ENCODE results near the gene CDKN2B.

Gene CDKN2B

DNA sequence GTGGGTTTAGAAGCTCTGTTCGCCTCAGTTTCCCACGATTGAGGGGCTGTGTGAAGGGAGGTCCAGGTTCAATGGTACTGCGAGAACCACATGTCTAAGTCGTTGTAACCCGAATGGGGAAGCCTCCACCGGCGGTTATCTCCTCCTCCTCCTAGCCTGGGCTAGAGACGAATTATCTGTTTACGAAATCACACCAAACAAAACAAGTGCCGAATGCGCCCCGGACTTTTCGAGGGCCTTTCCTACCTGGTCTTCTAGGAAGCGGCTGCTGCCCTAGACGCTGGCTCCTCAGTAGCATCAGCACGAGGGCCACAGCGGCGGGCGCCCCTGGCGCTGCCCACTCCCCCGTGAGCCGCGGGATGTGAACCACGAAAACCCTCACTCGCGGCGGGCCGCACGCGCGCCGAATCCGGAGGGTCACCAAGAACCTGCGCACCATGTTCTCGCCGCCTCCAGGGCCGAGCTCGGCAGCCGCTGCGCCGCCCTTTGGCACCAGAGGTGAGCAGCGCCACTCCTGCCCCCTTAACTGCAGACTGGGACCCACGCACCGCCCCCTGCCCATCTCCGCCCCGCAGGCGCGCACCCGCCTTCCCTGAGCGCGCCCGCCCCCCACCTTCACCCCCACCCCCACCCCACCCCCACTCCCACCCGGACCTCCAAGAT, 15.1 kb downstream of the CDKN2B start, which contains the start of gene CDKN2A:
Gene CDKN2A, minus strand, starts transcription at position 500 of the 663 bp plus-strand sequence.
- peak; percentile 49 for DNase-seq

DNA sequence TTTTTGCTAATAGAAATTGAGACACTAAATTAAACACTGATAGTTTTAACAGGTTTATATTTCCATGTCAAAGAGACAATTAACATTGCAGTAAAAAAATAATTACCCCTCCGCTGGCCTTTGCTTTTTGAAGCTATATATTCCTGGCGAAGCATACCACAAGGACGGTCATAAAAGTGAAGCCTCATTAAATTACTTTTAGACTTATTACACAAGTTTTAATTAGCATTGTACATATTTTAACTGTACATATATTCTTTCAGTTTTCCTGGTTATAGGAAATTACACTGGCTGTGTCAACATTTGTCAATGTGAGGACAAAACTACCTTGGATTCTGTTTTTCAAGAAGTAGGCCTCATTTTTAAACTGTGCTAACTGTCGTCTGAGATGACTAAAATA, 16.1 kb downstream of the CDKN2B start:
- DNase-seq = no peak

DNA sequence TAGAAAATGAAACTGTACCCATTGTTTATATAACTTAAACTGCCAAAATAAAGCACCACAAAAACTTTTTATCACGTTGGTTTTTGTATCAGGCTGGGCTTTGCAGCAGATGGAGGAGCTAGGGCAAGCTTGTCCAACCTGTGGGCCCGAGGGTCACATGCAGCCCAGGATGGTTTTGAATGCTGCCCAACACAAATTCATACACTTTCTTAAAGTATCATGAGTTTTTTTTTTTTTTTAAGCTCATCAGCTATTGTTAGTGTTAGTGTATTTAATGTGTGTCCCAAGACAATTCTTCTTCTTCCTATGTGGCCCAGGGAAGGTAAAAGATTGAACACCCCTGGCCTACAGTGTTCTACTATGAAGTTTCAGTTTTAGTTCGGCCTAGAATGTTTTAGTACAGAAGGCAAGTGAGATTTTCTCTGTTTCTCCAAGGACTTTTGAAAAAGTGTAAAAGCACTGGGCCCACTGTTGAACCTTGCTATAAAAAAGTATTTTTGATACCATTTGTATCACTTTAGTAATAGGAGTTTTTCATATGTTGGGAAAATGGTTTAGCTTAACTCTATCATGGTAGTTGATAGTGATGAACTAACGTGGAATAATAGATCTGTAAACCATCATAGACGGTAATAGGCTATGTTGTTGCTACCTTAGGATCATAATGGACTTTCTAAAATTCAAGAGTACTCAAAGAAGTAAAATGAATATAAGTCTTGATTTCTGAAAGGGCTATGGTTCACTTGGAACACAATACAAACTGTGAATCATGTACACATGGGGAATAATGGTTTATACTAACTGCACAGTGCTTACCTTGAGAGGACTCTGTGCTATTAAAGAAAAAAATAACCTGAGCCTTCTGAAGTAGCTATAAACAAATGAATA, 17.8 kb downstream of the CDKN2B start:
- no peak for DNase-seq

DNA sequence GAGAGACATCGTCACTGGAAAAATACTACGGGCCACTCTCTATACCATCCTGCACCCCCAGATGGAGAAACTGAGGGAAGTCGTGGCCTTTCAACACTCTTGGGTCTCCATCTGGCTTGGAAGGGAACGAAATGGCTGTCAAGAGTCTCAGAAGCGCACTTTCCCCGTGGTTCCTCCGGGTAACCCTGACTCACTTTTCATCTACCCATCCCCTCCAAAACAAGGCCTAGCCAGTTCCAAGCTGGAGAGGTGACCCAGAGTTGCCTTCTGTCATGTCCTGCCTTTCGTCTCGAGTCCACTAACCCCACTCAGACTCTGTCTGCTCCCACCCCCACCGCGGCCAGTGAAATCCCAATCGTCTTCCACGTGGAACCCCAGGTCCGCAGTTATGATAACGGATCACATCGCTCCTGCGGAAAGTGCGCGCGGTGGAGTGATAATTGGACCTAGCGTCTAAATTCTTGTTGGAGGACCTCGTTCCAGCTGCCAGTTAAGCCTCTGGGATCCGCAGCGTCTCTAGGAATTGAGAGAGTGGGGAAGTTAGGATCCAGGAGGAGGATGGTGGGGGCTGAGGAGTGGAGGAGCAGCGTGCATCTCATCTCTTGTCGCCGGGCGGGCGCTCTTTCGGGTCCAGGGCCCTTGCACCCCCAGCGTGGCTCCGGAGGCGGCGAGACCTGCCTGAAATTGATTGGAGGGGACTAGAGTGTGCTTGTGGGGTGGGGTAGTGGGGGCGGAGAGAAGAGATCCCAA, 19.5 kb downstream of the CDKN2B start:
- DNase-seq = no peak

DNA sequence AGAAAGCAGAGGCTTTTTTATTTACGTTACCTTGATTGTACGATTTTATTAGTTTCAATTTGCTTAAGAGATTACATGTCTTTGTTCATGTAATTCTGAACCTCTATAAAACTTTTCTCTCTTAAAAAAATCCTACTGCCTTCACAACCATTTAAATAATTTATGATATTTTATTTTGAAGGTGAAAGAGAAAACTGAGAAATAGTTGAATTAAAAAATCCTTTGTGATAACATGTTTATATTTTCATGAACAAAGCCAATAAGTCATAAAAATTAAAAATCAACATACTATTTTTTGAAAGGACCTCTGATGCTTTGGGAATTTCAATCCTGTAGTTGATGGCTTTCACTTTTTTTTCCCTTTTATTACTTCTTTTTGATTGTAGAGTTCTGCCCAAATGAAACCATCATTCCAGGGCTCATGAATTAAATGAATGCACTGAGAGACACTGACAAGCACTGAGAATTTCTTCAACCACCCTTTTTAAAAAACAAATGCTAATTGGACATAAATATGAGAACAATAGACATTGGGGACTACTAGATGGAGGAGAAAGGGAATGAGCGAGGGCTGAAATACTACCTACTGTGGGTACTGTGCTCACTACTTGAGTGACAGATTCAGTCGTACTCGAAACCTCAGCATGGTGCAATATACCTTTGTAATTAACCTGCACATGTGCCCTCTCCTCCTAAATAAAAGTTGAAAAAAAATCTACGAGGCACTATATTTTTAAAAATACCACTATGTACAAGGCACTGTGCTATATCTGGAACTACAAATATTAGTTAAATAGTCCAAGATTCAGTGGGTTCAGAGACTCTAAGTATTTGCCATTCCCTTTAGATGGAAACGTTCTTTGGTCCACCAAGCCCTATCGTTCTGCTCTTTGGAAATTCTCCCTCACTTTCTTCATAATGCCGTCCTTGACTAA, 20.8 kb downstream of the CDKN2B start:
- no peak for DNase-seq

DNA sequence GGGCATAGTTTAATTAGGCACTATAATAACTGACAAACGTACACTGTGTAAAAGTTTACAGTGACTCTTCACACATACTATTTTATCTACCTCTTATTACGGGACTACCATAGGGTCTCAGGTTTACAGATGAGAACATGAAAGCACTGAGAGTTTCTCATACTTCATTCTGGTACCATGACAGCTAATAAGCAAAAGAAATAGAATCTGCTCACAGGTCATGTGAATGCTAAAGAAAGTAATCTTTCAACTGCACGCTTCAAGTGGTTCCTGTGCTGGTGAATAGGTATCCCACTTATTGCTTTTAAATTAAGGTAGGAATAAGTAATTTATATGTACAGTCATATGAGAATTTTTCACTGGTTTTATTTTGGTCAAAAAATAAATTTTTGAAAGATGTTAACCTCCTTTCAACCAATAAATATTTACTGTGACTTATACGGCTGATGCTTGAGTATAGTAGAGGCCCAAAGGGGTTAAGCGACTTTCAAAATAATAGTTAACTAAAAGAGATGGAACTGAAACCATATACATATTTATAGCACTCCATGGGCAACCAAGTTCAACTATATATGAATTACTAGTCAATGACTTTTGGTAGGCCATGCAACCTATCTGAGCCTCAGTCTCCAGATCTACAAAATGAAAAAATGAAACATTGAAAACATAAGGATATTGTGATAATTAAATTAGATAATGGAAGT, 23.0 kb downstream of the CDKN2B start:
- DNase-seq = no peak

DNA sequence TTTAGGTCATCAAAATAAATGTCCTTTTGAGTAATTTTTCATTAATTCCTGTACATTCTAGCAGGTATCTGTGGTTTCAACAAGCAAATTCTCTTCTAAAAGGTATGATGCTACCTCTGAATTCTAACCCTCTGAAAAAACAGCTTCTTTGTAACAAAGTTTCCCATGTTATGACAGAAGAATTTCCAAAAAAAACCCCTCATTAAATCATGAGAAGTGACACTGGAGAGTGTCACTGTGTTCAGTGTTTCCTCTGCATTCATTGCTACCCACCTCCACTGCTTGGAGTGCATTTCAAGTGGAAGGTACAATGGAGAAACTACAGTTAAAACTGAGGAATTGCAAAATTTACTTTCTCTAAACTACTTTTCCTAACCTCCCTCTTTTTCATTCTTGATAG, 25.0 kb downstream of the CDKN2B start:
- DNase-seq = no peak

DNA sequence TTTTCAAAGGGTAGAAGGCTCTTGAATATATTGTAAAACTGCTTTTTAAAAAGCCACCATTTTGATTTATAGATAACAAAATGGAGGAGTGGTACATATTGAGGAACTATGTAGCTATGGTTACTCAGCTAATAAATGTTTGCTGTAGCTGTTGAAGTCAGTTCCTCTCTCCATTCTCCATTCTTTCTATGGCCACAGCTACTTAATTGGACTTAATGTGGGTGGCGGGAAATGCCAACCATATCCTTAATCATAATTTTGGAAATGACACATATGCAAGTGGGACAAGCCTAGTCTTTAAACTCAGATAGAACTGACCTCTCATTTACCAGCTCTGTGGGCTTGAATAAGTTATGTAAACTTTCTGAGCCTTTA, 25.6 kb downstream of the CDKN2B start:
- no peak for DNase-seq

DNA sequence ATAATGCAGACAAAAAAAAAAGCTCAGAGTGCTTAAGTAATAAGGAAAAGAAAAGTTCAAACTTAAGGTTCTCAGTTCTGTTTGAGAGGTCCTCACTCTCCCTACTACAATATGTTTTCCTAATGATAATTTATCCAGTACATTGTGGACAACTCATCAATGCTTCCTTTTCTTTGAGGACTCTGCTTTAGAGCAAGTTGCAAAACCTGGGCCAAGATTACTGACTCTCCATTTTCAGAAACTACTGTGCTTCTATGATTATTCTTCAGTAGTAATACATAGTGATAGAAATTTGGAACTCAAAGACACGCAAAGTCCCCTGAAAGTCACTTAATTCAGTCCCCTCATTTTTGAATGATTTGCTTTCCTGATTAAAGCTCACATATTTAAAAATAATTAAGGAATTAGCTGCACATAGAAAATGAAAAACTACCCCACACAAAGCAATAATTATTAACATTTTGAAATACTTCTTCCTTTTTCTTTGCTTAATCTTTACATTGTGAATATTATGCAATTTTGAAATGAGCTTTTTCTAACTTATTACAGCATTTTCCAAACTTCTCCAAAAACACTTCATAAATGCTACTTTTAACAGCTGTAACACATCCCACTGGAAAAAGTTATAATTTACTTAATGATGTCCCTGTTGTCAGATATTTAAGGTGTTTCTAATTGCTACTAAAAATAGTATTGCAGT, 26.1 kb downstream of the CDKN2B start:
- DNase-seq = no peak

DNA sequence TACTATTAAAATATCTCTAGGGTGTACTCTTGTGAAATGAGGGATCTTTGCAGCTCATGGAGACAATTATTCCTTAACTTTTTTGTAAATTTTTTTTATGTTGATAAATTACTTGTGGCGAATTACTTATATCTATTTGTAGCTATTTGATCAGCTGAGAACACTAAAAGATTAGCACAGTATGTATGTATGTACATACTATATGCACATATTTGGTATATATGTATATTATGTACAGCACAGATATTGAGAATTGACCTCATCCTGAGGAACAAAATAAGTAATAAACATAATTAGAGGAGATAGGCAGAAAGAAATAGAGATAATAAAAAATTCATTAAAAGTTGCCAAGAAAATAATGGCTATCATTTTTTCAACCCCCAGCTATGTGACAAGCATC, 26.7 kb downstream of the CDKN2B start:
- no peak for DNase-seq

DNA sequence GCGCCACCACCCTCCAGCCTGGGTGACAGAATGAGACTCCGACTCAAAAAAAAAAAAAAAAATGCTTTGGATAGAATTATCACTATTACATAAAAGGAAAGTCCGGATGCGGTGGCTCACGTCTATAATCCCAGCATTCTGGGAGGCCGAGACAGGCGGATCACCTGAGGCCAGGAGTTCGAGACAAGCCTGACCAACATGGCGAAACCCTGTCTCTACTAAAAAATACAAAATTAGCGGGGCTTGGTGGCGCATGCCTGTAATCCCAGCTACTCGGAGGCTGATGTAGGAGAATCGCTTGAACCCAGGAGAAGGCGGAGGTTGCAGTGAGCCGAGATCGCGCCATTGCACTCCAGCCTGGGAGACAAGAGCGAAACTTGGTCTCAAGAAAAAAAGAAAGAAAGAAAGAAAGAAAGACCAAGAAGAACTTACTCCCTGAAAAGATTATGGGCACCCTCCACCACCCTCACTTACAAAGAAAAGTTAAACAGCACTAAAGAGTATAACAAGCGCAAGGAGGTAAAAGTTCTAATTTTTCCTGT, 32.7 kb downstream of the CDKN2B start:
- DNase-seq = no peak

DNA sequence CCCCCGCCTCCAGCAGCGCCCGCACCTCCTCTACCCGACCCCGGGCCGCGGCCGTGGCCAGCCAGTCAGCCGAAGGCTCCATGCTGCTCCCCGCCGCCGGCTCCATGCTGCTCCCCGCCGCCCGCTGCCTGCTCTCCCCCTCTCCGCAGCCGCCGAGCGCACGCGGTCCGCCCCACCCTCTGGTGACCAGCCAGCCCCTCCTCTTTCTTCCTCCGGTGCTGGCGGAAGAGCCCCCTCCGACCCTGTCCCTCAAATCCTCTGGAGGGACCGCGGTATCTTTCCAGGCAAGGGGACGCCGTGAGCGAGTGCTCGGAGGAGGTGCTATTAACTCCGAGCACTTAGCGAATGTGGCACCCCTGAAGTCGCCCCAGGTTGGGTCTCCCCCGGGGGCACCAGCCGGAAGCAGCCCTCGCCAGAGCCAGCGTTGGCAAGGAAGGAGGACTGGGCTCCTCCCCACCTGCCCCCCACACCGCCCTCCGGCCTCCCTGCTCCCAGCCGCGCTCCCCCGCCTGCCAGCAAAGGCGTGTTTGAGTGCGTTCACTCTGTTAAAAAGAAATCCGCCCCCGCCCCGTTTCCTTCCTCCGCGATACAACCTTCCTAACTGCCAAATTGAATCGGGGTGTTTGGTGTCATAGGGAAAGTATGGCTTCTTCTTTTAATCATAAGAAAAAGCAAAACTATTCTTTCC, 34.2 kb downstream of the CDKN2B start:
- DNase-seq = peak; percentile 78

DNA sequence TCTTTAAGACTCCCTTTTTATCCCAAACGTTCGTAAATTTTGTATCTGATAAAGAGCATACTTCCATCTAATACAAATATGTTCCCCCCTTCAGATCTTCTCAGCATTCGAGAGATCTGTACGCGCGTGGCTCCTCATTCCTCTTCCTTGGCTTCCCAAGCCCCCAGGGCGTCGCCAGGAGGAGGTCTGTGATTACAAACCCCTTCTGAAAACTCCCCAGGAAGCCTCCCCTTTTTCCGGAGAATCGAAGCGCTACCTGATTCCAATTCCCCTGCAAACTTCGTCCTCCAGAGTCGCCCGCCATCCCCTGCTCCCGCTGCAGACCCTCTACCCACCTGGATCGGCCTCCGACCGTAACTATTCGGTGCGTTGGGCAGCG, 34.8 kb downstream of the CDKN2B start:
- peak; percentile 67 for DNase-seq

DNA sequence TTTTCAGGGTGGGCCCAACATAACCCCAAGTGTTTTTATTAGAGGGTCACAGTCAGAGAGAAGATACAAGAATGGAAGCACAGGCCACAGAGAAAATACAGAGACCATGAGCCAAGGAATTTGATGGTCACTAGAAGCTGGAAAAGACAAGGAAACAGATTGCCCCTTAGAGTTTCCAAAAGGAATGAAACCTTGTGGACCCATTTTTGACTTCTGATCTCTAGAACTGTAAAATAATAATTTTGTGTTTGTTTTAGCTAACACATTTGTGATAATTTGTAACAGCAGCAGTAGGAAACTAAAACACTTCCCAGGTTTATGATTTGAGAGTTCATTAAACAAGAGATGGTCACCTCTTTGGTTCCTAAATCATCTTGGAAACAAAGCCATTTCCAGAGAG, 36.7 kb downstream of the CDKN2B start:
- DNase-seq = no peak

DNA sequence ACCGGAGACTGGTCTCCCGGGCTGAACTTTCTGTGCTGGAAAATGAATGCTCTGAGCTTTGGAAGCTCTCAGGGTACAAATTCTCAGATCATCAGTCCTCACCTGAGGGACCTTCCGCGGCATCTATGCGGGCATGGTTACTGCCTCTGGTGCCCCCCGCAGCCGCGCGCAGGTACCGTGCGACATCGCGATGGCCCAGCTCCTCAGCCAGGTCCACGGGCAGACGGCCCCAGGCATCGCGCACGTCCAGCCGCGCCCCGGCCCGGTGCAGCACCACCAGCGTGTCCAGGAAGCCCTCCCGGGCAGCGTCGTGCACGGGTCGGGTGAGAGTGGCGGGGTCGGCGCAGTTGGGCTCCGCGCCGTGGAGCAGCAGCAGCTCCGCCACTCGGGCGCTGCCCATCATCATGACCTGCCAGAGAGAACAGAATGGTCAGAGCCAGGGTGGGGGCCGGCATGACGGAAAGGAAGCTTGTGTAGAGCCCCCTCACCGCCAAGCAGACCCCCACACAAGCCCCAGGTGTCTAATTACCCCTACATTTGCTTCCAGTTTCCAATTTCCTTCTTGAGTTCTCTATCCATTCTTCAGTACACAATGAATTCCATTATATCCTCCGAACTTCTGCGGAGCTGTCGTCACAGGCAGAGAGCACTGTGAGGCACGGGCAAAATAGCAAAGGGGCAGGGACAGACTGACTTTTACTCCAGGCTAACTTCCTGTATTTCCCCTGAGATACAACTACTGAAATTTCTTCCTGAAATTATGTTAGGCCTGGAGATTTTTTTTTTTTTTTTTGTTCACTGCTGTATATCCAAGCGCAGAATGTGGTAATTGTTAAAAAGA, 38.1 kb downstream of the CDKN2B start:
- no peak for DNase-seq

DNA sequence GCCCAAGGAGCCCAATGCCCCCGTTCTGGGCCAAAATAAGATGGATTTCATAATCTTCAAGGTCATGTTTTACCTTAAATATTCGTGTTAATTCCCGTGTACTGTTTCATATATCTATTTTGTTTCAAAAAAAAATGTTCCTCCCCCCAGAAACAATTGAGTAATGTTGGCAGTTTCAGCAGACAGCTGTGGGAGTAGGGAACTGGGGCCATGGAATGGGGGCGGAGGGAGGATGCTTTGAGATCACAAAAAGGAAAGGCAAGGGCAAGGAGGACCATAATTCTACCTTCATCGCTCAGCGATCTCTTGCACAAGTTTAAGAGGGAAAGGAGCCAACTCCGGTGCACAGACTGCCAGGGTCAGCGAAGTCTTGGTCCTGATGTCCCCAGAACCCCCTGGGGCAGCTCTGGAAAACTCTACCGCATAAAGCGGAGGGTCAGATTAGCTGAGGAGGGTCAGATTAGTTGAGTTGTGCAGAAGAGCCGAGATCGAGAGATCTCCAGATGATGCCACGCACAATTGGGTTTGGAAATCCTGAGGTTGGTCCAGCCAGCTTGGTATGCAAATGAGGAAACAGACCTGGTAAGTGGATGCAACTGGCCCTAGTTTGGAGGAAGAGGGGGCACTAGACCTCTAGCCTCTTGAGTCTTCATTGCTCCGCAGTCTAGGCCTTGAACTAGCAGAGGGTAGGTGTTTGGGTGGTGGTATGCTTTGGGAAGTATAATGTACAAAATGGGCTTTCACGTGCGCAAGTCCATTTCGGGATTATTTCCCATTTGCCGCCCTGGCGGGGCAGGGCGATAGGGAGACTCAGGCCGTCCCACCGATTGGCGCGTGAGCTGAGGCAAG, 38.9 kb downstream of the CDKN2B start:
- no peak for DNase-seq

DNA sequence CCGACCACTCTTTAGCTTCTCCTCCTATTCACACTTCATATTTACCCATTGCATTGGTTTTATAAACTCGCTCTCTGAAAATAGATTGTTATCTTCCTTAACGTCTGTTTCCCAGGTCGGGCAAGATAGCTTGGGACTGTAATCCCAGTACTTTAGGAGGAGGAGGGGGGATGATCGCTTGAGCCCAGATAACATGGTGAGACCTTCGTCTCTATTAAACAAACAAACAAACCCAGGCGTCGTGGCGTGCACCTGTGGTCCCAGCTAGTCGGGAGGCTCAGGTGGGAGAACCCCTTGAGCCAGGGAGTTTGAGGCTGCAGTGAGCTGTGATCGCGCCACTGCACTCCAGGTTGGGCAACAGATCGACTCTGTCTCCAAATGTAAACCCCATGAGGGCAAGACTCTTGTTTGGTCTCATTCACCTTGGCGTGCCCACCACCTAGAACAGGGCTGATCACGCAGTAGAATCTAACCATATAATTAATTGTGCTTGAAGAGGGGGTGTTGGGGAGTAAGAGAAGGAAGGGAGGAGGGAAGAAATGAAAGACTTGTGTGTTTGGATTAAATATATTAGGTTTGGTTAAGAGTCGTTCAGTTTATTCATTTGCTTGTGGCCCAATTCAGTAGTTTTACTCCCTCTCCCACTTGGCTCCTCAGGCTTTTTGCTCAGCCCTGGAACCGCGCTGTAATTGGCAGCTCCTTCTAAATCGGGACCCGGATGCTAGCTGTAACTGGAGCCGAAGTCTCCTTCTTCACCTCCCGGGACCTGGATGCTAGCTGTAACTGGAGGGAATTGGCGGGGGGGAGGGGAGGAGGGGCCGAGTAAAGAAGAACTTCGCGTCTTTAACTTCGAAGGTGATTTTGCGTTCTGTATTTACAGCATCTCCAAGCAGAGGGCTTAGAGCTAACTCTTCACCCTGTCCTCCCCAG, 39.8 kb downstream of the CDKN2B start:
- no peak for DNase-seq

All from NCI-H2171 treated with DMSO at 0.1 percent for 48 hours (cell line).